H1 (cell line): ENCODE measurements around the gene UBE2V1.

Experiments used
- ATF2 ChIP-seq: IDR thresholded peaks from 2 replicates; pipeline ENCODE4 v1.6.1; 2012; ENCODE audit warnings: low read length, inconsistent platforms
- CBX5 ChIP-seq: fragments of 300-800, 300-1000 bp; sonication (generic); IDR thresholded peaks from 2 replicates; pipeline ENCODE4 v1.7.1; 2016; ENCODE audit warnings: antibody characterized with exemption, low read length, low read depth
- CEBPB ChIP-seq: IDR thresholded peaks from 2 replicates; pipeline ENCODE4 v1.6.1; 2012; ENCODE audit warnings: low read depth, low read length
- TF ChIP-seq, protein P1 (sequence below): IDR thresholded peaks from 2 replicates; pipeline ENCODE4 v1.6.1; 2012; ENCODE audit warnings: inconsistent platforms

- TF ChIP-seq CEBPB (no peak), CBX5 (no peak), ATF2 (no peak)
- TF ChIP-seq, protein P1, sequence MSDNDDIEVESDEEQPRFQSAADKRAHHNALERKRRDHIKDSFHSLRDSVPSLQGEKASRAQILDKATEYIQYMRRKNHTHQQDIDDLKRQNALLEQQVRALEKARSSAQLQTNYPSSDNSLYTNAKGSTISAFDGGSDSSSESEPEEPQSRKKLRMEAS, result no peak
Observed at GRCh38 chr20:50146214-50146613, 33.3 kb upstream of the UBE2V1 start.
